HepG2 (cell line): ENCODE data around the gene ATP9B. TPM values are rescaled to one million over a fixed set of nuclear protein-coding genes. Genes with fewer than 3 reads are reported as not detected.
A peak's percentile ranks its signal among the peaks of the same experiment; 100 is the strongest.

Experiments
- ATAC-seq: fragments of 200-7000 bp; cut with Tn5 transposase; 3 replicates; pipeline ENCODE4 v1.9.1; 2020; ENCODE audit warnings: mild to moderate bottlenecking, moderate library complexity
- BruUV-seq: library from RNA; stranded (reverse); fragments of 400-500 nt; replicated peaks from 2 replicates; lab custom pipeline; 2021; lab: Mats Ljungman, UMichigan
- CTCF ChIA-PET: fragments of 300-600 bp; formaldehyde crosslinking; extraction: SDS; loops from one replicate; lab custom pipeline; 2021; ENCODE audit warnings: low total read pairs, inconsistent platforms, low intra/inter-chr PET ratio; lab: Yijun Ruan, JAX
- POLR2A ChIA-PET: fragments of 350-600 bp; sonication (Branson Sonifier 250); formaldehyde crosslinking; loops from one replicate; lab custom pipeline; 2020; ENCODE audit warnings: antibody characterized with exemption, inconsistent platforms; lab: Yijun Ruan, JAX
- DNase-seq: peaks from one replicate; pipeline ENCODE4 v3.0.0-alpha.2; 2015; ENCODE audit warnings: low spot score
- FAIRE-seq: peaks from 3 replicates; lab custom pipeline; 2011; peaks lifted over from hg19 to GRCh38; lab: Jason Lieb, UNC
- H2AFZ ChIP-seq: one replicate; pipeline ENCODE4 v1.6.1; 2011; ENCODE audit warnings: low read length, inconsistent platforms
- H3K27ac ChIP-seq: fragments of 300-600 bp; 3 replicates; pipeline ENCODE4 v1.8.0; 2011; ENCODE audit warnings: mixed run types, mild to moderate bottlenecking, mixed read lengths, low read length, inconsistent platforms; ENCODE audit not compliant: insufficient read depth; ENCODE audit errors: extremely low read length
- H3K27me3 ChIP-seq, 2 experiments: fragments of 200-600 bp in 1 of 2; 2 replicates in 1 of 2; 3 replicates in 1 of 2; pipeline versions ENCODE4 v1.6.0 to v1.8.0; 2011; ENCODE audit warnings: low read length in 2 of 2, mild to moderate bottlenecking in 2 of 2, moderate library complexity in 2 of 2, inconsistent platforms in 1 of 2; ENCODE audit not compliant: insufficient read depth in 2 of 2, control insufficient read depth in 1 of 2
- H3K36me3 ChIP-seq, 2 experiments: fragments of 200-600 bp in 1 of 2; replicated peaks in 1 of 2; 2 replicates in 1 of 2; 3 replicates in 1 of 2; pipeline versions ENCODE4 v1.5.1 to v1.8.0; 2011; ENCODE audit warnings: low read length in 2 of 2, inconsistent platforms in 1 of 2; ENCODE audit not compliant: insufficient read depth in 2 of 2, control insufficient read depth in 1 of 2
- H3K4me1 ChIP-seq: 2 replicates; pipeline ENCODE4 v1.5.1; 2012; ENCODE audit warnings: low read length, inconsistent platforms; ENCODE audit not compliant: insufficient read depth
- H3K4me2 ChIP-seq: 2 replicates; pipeline ENCODE4 v1.6.0; 2011; ENCODE audit warnings: low read depth, low read length, inconsistent platforms
- H3K4me3 ChIP-seq, 3 experiments: fragments of 200-600 bp in 1 of 3; sonication (generic), shearing (Covaris generic) in 1 of 3; replicated peaks in 1 of 3; 2 replicates each; pipeline ENCODE4 v1.5.1; 2011 to 2016; ENCODE audit warnings: low read length in 3 of 3, inconsistent platforms in 2 of 3, low read depth in 2 of 3, mild to moderate bottlenecking in 2 of 3, control low read depth in 1 of 3, mixed read lengths in 1 of 3; ENCODE audit not compliant: insufficient read depth in 1 of 3
- H3K79me2 ChIP-seq: one replicate; pipeline ENCODE4 v1.6.1; 2011; ENCODE audit warnings: low read length, inconsistent platforms; ENCODE audit not compliant: insufficient read depth
- H3K9ac ChIP-seq: 2 replicates; pipeline ENCODE4 v1.6.0; 2011; ENCODE audit warnings: mild to moderate bottlenecking, low read depth, low read length, inconsistent platforms; ENCODE audit not compliant: insufficient read depth
- H3K9me3 ChIP-seq: 2 replicates; pipeline ENCODE4 v1.5.1; 2012; ENCODE audit warnings: mild to moderate bottlenecking, low read length
- H4K20me1 ChIP-seq: 2 replicates; pipeline ENCODE4 v1.6.0; 2011; ENCODE audit warnings: inconsistent platforms, mild to moderate bottlenecking, low read length, moderate library complexity; ENCODE audit not compliant: insufficient read depth
- AGO2 ChIP-seq: fragments of 200-400 bp; formaldehyde crosslinking; optimal IDR thresholded peaks from 2 replicates; pipeline ENCODE3; 2017; ENCODE audit warnings: mild to moderate bottlenecking, low read depth, low read length, moderate library complexity
- MED13 ChIP-seq: sonication (generic); formaldehyde crosslinking; IDR thresholded peaks from 2 replicates; pipeline ENCODE4 v1.5.0; 2020; ENCODE audit warnings: missing genetic modification reagents
- PATZ1 ChIP-seq: sonication (generic); formaldehyde crosslinking; IDR thresholded peaks from 2 replicates; pipeline ENCODE4 v1.4.0; 2020; ENCODE audit warnings: missing genetic modification reagents
- REL ChIP-seq: sonication (generic); formaldehyde crosslinking; conservative IDR thresholded peaks from 2 replicates; pipeline ENCODE4 v1.8.0; 2022; ENCODE audit warnings: mild to moderate bottlenecking, missing genetic modification reagents, moderate library complexity
- TBL1XR1 ChIP-seq: fragments of 150-350 bp; IDR thresholded peaks from 2 replicates; pipeline ENCODE4 v1.6.1; 2014; ENCODE audit warnings: borderline replicate concordance, low read length; ENCODE audit not compliant: partially characterized antibody
- TBP ChIP-seq: sonication (generic); formaldehyde crosslinking; IDR thresholded peaks from 2 replicates; pipeline ENCODE4 v1.5.0; 2020; ENCODE audit warnings: missing genetic modification reagents
- TBX3 ChIP-seq: fragments of 450-650 bp; IDR thresholded peaks from 2 replicates; pipeline ENCODE4 v1.6.1; 2017; ENCODE audit warnings: antibody characterized with exemption, mild to moderate bottlenecking, inconsistent platforms, borderline replicate concordance
- WGBS: methylation state at CpG from one replicate; pipeline ENCODE4 v1.1.6; 2017; ENCODE audit warnings: low lambda C conversion rate; 5-methylcytosine and 5-hydroxymethylcytosine counted together
- in situ Hi-C: cut with HindIII; loops from 2 replicates; pipeline ENCODE4 v1.10.0; 2017; ENCODE audit warnings: low pct_unique_long_range_greater_than_20kb; ENCODE audit not compliant: extremely low pct_ligation_motif_present
- intact Hi-C: fragments of 100-400 bp; cut with micrococcal nuclease; formaldehyde crosslinking; loops from one replicate; pipeline ENCODE4 v1.10.0; 2022; ENCODE audit not compliant: unreplicated experiment
- polyA plus RNA-seq, 8 experiments: library from polyadenylated mRNA; depleted of rRNA in 3 of 8; stranded (reverse) in 7 of 8; unstranded in 1 of 8; fragments of >200 nt; fragmentation: Illumina TruSeq in 4 of 8; extraction: Trizol in 4 of 8; gene quantifications; 2 replicates each; pipeline versions ENCODE4 v1.2.1 to v1.2.3, GENCODE V29; 2011 to 2016; ENCODE audit warnings: low read depth in 4 of 8, missing spikeins in 1 of 8, mixed read lengths in 1 of 8; ENCODE audit not compliant: insufficient read depth in 1 of 8
- total RNA-seq, 5 experiments: library from RNA; depleted of rRNA; stranded (reverse); fragments of >200 nt; fragmentation: Illumina TruSeq; extraction: Trizol; gene quantifications; 2 replicates each; pipeline ENCODE4 v1.2.3, GENCODE V29; 2016; ENCODE audit warnings: low read depth in 1 of 5

ATP9B gene
- total and polyA plus RNA-seq, 2 of the 13 experiments (the other 11 are each of a cell fraction or from before 2014, with no cell fraction given) = 10.8 to 11.3 TPM

- in situ Hi-C loops (loop anchor here (5.0 kb wide), 1 partner anchor 149 kb away; no protein-coding TSS in a partner anchor), intact Hi-C loops (no loop called here)
- no peak for DNase-seq
- 10% methylated on average over 10 of the region's 20 CpGs for WGBS
- ATAC-seq = peak; percentile 10
- Histone ChIP-seq H3K4me2 (no peak overlapping the region), H3K9me3 (no peaks in the 10 kb centered on the region), H3K27ac (no peak overlapping the region), H4K20me1 (peaks cover 3% of the 10 kb centered on the region; the same call in 1 of the 2 replicates), H3K27me3 (peaks cover 3 to 50% of the 10 kb centered on the region in 2 experiments; a peak in 4 of 5 replicates), H3K36me3 (no peaks in the 10 kb centered on the region), H2AFZ (no peak overlapping the region), H3K79me2 (no peaks in the 10 kb centered on the region), H3K4me3 (no peak overlapping the region), H3K4me1 (no peaks in the 10 kb centered on the region), H3K9ac (no peak overlapping the region)
- ChIA-PET POLR2A (no interaction called here), CTCF (no interaction called here)
- BruUV-seq = no TSS peak
- FAIRE-seq = no peak
- no peak for TF ChIP-seq PATZ1 (CRISPR knock-in tag)
- TF ChIP-seq MED13 = no peak
- TF ChIP-seq TBX3 = no peak
- TF ChIP-seq TBL1XR1 = no peak
- TF ChIP-seq AGO2 = peak; percentile 57
- no peak for TF ChIP-seq TBP (CRISPR knock-in tag)
- no peak for TF ChIP-seq REL (CRISPR knock-in tag)
These were observed 314.3 kb downstream of the ATP9B start for GRCh38 chr18:79383388-79384056.
